Breast epithelium (tissue), 4 donors: ENCODE data around the gene PKNOX1. TPM values are rescaled to one million over a fixed set of nuclear protein-coding genes. Genes with fewer than 3 reads are reported as not detected.

Experiments
- DNase-seq, 2 donors: peaks; one replicate each; pipeline ENCODE4 v3.0.0-alpha.2; 2019; ENCODE audit warnings: low spot score in 2 of 2
- H3K27ac ChIP-seq, 2 donors: fragments of 200-600 bp; sonication (generic) in 1 of 2; one replicate each; pipeline ENCODE4 v1.5.1; 2016 to 2019; ENCODE audit warnings: mild to moderate bottlenecking in 1 of 2
- H3K27me3 ChIP-seq, 2 donors: fragments of 200-600 bp; sonication (generic) in 1 of 2; one replicate each; pipeline versions ENCODE4 v1.5.1 to v1.6.0; 2017 to 2019; ENCODE audit warnings: control low read depth in 1 of 2, mild to moderate bottlenecking in 1 of 2
- H3K36me3 ChIP-seq: fragments of 200-600 bp; one replicate; pipeline ENCODE4 v1.5.1; 2019
- H3K4me1 ChIP-seq, 2 donors: fragments of 200-600 bp; sonication (generic); one replicate each; pipeline ENCODE4 v1.5.1; 2016 to 2019; ENCODE audit warnings: control low read depth in 1 of 2
- H3K4me3 ChIP-seq, 3 donors: fragments of 200-600 bp; sonication (generic); 1 replicate in 2 of 3; 2 replicates in 1 of 3; pipeline ENCODE4 v1.5.1; 2016 to 2019; ENCODE audit warnings: mild to moderate bottlenecking in 3 of 3, moderate library complexity in 2 of 3
- H3K9me3 ChIP-seq, 2 donors: fragments of 200-600 bp; sonication (generic) in 1 of 2; one replicate each; pipeline ENCODE4 v1.5.1; 2016 to 2019; ENCODE audit warnings: control low read depth in 1 of 2
- CTCF ChIP-seq, 3 donors: fragments of 450-650 bp; IDR thresholded peaks; one replicate each; pipeline ENCODE4 v1.5.1; 2016 to 2017; ENCODE audit warnings: antibody characterized with exemption in 3 of 3, mild to moderate bottlenecking in 3 of 3, moderate library complexity in 3 of 3
- POLR2A ChIP-seq: fragments of 450-650 bp; IDR thresholded peaks from one replicate; pipeline ENCODE4 v1.6.1; 2016; ENCODE audit warnings: antibody characterized with exemption, mild to moderate bottlenecking, moderate library complexity
- POLR2AphosphoS5 ChIP-seq, 3 donors: sonication (generic); formaldehyde crosslinking; IDR thresholded peaks; one replicate each; pipeline ENCODE4 v1.6.1; 2017; ENCODE audit warnings: antibody characterized with exemption in 3 of 3
- intact Hi-C: fragments of 100-400 bp; cut with DNase I; formaldehyde crosslinking; loops from one replicate; pipeline ENCODE4 v1.15.1; 2023; ENCODE audit warnings: low total_unique reads
- total RNA-seq, 3 donors: library from RNA; depleted of rRNA; stranded (reverse); fragments of >200 nt; gene quantifications; one replicate each; pipeline ENCODE4 v1.1.0, GENCODE V29; 2016

PKNOX1 gene
- total RNA-seq, 3 donors from 2014 or later, result 11.7 to 16.4 (median 14.4) TPM

- no peak for TF ChIP-seq POLR2A
- no peak for TF ChIP-seq POLR2AphosphoS5 (IDR thresholded peaks at IDR 0.05)
- TF ChIP-seq CTCF (IDR thresholded peaks at IDR 0.05), result no peak
- intact Hi-C loops, result no loop called here
- Histone ChIP-seq H3K9me3 (no peaks in the 10 kb centered on the region), H3K4me1 (no peaks in the 10 kb centered on the region), H3K4me3 (no peak overlapping the region), H3K27ac (no peak overlapping the region), H3K27me3 (no peaks in the 10 kb centered on the region), H3K36me3 (no peaks in the 10 kb centered on the region)
- no peak for DNase-seq
Measured at GRCh38 chr21:43018519-43018918, 44.2 kb downstream of the PKNOX1 start.

- no peak overlapping the region for H3K27ac ChIP-seq
- no peaks in the 10 kb centered on the region for H3K9me3 ChIP-seq
- H3K4me1 ChIP-seq, result no peaks in the 10 kb centered on the region
- no peak for DNase-seq
- no peaks in the 10 kb centered on the region for H3K27me3 ChIP-seq
- H3K4me3 ChIP-seq, result no peak overlapping the region
- TF ChIP-seq POLR2A (no peak), CTCF (IDR thresholded peaks at IDR 0.05) (no peak), POLR2AphosphoS5 (IDR thresholded peaks at IDR 0.05) (no peak)
- no peaks in the 10 kb centered on the region for H3K36me3 ChIP-seq
- intact Hi-C loops, result no loop called here
Measured at GRCh38 chr21:43020177-43020576, 45.8 kb downstream of the PKNOX1 start.

GRCh38 chr21:43020771-43021170, 46.4 kb downstream of the PKNOX1 start:
- H3K9me3 ChIP-seq, result no peaks in the 10 kb centered on the region
- no peak overlapping the region for H3K4me3 ChIP-seq
- TF ChIP-seq CTCF (IDR thresholded peaks at IDR 0.05) (no peak), POLR2A (no peak), POLR2AphosphoS5 (IDR thresholded peaks at IDR 0.05) (no peak)
- no peaks in the 10 kb centered on the region for H3K4me1 ChIP-seq
- H3K27me3 ChIP-seq, result no peaks in the 10 kb centered on the region
- no peaks in the 10 kb centered on the region for H3K36me3 ChIP-seq
- intact Hi-C loops, result no loop called here
- DNase-seq, result no peak
- no peak overlapping the region for H3K27ac ChIP-seq

GRCh38 chr21:43021191-43021590, 46.8 kb downstream of the PKNOX1 start:
- Histone ChIP-seq H3K27me3 (no peaks in the 10 kb centered on the region), H3K4me1 (no peaks in the 10 kb centered on the region), H3K27ac (no peak overlapping the region), H3K9me3 (no peaks in the 10 kb centered on the region), H3K36me3 (no peaks in the 10 kb centered on the region), H3K4me3 (no peak overlapping the region)
- DNase-seq, result no peak
- TF ChIP-seq CTCF (IDR thresholded peaks at IDR 0.05) (no peak), POLR2A (no peak), POLR2AphosphoS5 (IDR thresholded peaks at IDR 0.05) (no peak)
- intact Hi-C loops, result no loop called here

GRCh38 chr21:43021756-43022600, 47.6 kb downstream of the PKNOX1 start:
- Histone ChIP-seq H3K9me3 (no peaks in the 10 kb centered on the region), H3K4me1 (no peaks in the 10 kb centered on the region), H3K4me3 (no peak overlapping the region), H3K36me3 (no peaks in the 10 kb centered on the region), H3K27ac (no peak overlapping the region), H3K27me3 (no peaks in the 10 kb centered on the region)
- intact Hi-C loops, result no loop called here
- TF ChIP-seq POLR2AphosphoS5 (IDR thresholded peaks at IDR 0.05) (no peak), CTCF (IDR thresholded peaks at IDR 0.05) (no peak), POLR2A (no peak)
- no peak for DNase-seq
